Ovary (tissue), 3 donors: ENCODE results near the gene CAPZA2.

ENCODE experiments used
- POLR2A ChIP-seq: fragments of 450-650 bp; IDR thresholded peaks from one replicate; pipeline ENCODE4 v1.6.1; 2017; ENCODE audit warnings: antibody characterized with exemption, mild to moderate bottlenecking, moderate library complexity
- TF ChIP-seq, protein P1 (sequence below), 3 donors: fragments of 450-650 bp in 2 of 3; fragments of 200-600 bp in 1 of 3; IDR thresholded peaks; one replicate each; pipeline versions ENCODE4 v1.5.1 to v1.8.0; 2016 to 2022; ENCODE audit warnings: antibody characterized with exemption in 3 of 3, mild to moderate bottlenecking in 1 of 3
- donor health status: DM: no; HTN: no; CAD: no.

GRCh38 chr7:116955801-116956476 is 93.6 kb downstream of the CAPZA2 start:
- TF ChIP-seq, protein P1, sequence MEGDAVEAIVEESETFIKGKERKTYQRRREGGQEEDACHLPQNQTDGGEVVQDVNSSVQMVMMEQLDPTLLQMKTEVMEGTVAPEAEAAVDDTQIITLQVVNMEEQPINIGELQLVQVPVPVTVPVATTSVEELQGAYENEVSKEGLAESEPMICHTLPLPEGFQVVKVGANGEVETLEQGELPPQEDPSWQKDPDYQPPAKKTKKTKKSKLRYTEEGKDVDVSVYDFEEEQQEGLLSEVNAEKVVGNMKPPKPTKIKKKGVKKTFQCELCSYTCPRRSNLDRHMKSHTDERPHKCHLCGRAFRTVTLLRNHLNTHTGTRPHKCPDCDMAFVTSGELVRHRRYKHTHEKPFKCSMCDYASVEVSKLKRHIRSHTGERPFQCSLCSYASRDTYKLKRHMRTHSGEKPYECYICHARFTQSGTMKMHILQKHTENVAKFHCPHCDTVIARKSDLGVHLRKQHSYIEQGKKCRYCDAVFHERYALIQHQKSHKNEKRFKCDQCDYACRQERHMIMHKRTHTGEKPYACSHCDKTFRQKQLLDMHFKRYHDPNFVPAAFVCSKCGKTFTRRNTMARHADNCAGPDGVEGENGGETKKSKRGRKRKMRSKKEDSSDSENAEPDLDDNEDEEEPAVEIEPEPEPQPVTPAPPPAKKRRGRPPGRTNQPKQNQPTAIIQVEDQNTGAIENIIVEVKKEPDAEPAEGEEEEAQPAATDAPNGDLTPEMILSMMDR (IDR thresholded peaks at IDR 0.05): no peak
- no peak for TF ChIP-seq POLR2A
